Measurements from ENCODE around the gene MBOAT2.
A peak's percentile ranks its signal among the peaks of the same experiment; 100 is the strongest.
"Not testable (repeated sequence)": the region's sequence is repeated elsewhere in the genome, so short reads cannot be mapped to it uniquely, and the experiment has no call there.

Gene MBOAT2

DNA sequence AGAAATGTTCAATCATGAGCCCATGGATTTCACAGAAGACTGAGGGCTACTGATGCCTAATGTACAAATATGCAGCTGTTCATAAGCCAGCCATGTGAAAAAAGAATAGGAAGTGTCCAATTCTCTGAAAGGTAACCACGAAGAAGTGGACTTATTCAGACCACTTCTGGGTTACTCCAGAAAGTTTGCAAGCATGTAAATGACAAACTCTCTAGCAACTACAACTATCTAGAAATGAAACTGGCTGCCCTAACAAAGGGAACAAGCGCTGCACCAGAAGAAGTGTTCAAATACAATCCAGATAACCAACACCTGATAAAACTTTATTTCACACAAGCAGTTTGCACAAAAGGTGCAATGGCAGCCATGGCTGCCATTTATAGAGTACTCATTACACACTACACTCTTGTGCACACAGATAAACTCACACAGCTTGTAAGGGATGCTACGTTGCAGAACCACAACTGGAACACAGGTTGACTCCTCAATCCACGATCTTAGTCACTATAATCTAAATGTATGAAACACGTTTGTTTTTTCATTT lies 13.9 kb downstream of the MBOAT2 start:
- DNase-seq (ENCODE audit: low read depth), result no peak

DNA sequence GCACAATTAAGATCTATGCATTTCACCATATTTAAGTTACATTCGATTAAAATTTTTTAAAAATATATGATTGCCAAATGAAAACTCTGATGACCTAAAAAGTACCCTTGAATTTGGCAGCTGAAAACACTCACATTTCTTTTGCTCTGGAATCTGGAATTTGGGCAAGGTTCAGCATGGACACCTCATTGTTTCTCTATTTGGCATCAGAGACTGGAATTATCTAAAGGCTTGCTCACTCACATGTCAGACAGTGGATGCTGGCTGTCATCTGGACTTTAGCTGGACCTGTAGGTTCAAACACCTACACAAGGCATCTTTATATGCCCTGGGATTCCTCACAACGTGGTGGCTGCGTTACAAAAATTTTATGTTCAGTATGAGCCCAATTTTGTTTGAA lies 16.1 kb downstream of the MBOAT2 start:
- DNase-seq (ENCODE audit: low read depth), result no peak

DNA sequence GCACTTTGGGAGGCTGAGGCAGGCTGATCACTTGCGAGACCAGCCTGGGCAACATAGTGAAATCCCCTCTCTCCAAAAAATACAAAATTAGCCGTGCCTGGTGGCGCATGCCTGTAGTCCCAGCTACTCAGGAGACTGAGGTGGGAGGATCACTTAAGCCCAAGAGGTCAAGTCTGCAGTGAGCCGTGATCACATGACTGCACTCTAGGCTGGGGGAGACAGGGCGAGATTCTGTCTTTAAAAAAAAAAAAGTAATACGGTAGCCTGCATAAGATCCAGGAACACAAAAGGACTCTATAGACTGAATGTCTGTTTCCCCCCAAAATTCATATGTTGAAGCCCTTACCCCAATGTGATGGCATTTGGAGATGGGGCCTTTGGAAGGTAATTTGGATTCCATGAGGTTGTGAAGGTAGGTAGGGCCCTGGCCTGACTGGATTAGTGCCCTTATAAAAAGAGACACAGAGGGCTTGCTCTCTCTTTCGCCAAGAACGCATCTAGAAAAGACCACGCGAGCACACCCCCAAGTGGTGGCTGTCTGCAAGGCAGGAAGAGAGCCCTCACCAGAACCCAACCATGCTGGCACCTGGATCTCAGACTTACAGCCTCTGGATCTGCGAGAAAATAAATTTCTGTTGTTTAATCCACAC lies 17.0 kb downstream of the MBOAT2 start:
- no peak for DNase-seq (ENCODE audit: low read depth)

DNA sequence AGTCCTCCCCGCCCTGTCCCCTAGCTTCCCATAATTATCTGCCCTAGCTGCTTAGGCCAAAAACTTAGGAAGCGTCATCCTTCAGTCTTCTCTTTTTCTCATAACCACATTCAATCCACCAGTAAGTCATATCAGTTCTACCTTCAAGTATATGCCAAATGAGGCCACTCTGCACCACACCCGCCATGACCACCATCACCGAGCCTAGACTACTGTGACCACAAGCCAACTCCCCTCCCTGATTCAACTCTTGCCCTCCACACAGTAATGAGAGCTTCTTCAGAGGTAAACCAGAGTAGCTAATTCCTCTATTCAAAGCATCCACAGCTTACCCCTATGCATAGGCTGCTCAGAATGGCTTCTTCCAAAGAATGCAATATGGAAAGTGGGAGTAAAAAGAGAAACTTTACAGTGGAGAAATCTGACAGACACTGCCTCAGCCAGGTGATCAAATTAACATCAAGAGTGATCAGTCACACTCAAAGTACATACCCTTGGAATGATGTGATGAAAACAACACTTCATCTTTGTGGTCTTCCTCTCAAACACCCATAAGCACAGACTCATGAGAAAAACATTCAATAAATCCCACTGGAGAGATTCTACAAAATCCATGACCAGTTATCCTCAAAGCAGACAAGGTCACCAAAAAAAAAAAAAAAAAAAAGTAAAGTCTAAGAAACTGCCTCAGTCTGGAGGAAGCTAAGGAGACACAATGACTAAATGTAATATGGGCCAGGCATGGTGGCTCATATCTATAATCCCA lies 17.7 kb downstream of the MBOAT2 start:
- DNase-seq (ENCODE audit: low read depth), result peak; percentile 63

DNA sequence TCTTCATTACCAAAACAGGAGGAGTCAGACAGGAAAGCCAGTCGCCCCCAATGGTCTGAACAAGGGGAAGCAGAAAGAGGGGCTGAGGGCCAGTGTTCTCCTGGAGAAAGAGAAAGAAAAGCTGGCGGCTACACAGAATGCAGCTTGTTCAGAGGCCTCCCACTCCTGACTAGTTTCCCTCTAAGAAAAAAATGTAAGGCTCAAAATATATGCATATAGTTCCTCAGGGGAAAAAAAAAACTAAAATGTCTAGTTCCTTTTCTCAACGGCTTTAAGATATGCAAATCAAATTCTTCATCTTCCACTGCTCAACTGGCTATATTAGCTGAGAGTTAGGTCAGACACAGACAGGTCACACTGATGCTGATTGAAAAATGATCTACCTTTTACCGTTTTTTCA lies 18.6 kb downstream of the MBOAT2 start:
- DNase-seq (ENCODE audit: low read depth), result no peak

DNA sequence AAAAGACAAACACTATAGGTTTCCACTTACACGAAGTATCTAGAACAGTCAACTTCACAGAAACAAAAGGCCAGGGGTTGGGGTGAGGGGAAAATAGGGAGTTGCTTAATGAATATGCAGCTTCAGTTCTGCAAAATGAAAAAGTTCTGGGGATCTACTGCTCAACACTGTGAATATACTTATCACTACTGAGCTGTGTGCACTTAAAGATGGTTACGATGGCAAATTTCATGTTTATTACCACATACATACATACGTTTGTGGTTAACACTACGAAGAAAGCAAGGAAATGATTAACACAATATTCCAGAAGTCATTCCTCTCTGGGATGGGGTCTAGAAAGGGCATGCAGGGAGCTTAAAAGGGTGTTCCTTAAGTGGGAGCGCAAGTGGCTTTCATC lies 19.3 kb downstream of the MBOAT2 start:
- DNase-seq (ENCODE audit: low read depth), result no peak

DNA sequence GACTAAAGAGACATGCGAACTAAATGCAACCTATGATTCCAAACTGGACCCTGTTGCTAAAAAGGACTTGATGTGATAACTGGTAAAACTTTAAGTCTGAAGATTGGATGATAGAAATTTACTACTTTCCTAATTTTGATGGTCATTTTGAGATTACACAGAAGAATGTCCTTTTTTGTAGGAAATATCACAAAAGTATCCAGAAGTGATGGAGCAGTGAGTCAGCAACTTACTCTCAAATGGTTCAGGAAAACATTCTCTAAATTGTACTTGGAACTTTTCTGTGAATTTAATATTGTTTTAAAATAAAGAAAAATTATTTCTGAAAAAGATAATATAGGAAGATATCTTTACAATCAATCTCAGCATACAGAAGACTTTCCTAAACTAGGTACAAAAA lies 19.9 kb downstream of the MBOAT2 start:
- DNase-seq (ENCODE audit: low read depth), result no peak

DNA sequence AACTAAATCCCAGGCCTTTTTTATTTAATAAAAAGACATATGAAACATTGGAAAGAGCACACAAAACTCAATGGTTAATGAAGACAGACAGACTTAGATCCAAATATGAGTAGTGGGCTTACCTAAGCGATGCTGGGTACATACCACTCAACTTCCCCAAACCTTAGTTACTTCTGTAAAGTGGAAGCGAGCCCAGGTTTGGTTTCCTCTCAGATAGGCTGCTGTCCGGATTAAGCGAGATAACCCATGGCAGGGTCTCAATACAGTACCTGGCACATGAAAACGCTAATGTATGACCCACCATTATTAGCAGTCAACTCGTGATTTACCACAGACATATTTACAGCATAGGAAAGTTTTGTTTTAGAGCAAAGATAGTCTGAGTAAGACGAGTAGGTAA lies 21.6 kb downstream of the MBOAT2 start:
- no peak for DNase-seq (ENCODE audit: low read depth)

DNA sequence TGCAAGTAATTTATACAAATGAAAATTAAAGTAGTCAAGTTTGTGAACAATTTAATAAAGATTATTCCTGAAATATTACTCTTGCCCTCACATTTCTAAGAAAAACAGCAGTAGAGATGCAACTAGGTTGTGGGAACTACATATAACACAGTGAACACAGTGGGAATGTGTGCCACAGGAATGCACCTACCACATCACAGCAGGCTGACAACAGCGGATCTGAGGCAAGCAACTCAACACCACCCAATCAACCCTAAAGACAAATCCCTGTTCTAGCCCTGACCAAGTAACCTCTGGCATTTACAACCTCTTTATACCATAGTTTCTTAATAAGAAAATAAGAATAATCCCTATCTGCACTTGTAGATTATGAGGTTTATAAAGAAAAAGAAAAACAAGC lies 23.4 kb downstream of the MBOAT2 start:
- no peak for DNase-seq (ENCODE audit: low read depth)

DNA sequence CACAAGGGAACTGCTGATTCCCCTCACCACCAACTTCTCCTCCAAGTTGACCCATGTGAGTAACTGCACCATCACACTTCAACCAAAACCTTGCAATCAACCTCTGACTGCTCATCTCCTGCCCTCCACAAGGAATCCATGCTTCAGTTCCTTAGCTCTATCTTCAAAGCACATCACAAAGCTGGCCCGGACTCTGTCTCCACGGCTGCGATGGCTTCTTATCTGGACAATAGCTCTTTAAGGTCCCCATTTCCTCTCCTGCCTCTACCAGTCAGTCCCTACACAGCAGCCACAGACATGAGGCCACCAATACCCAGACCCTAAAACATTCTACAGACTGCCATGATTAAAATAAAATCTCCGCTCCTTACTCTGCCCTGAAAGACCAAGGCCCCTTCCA lies 25.7 kb downstream of the MBOAT2 start:
- DNase-seq (ENCODE audit: low read depth), result no peak

DNA sequence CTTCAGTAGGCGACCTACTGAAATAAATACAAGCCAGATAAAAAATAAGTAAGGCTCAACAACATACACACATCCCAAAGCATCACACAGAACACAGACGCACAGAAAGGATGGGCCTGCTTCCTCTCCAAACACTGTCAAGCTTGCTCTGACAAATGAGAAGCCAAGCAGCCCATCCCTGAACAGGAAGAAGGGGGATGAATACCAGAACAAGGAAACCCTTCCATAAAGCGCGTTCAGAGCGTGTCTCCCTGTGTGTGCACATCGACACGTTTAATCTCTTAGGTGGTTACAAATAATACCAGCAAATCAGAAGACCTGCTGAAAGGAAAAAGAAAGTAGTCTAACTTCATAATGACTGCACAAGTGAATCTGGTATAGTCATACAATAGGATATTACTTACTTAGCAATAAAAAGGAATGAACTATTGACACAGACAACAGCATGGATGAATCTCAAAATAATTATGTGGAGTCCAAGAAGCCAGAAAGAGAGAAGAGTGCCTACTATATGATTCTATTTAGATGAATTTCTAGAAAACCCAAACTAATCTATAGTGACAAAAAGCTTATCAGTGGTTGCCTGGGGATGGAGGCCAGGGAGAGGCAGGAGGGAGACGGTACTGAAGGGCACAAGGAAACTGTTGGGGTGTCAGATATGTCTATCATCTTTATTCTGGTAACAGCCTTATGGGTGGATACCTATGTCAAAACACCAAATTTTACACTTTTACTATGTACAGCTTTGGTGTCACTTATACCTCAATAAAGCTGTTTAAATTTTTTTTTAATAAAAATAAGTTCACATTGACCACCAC lies 26.8 kb downstream of the MBOAT2 start:
- DNase-seq (ENCODE audit: low read depth), result no peak

DNA sequence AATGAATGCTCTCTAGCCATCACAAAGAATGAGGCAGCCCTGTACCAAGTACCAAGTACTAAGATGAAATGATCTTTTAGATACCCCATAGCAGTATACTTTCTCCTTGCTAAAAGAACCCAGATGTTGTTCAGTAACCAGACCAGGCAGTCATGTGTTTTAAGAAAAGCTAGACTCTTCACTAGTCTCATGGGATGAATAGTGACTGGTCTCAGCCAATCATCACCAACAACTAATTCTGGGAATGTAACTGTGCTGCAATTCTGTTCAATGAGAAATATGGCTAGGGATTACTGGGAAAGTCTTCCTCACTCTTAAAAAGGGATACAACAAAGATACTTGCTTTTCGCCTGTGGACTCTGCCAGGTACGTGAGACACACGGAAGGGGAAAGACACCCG lies 29.5 kb downstream of the MBOAT2 start:
- no peak for DNase-seq (ENCODE audit: low read depth)

DNA sequence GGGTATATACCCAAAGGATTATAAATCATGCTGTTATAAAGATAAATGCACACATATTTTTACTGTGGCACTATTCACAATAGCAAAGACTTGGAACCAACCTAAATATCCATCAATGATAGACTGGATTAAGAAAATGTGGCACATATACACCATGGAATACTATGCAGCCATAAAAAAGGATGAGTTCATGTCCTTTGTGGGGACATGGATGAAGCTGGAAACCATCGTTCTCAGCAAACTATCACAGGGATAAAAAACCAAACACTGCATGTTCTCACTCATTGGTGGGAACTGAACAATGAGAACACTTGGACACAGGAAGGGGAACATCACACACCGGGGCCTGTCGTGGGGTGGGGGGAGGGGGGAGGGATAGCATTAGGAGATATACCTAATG lies 30.5 kb downstream of the MBOAT2 start:
- not testable (repeated sequence) for DNase-seq (ENCODE audit: low read depth)

DNA sequence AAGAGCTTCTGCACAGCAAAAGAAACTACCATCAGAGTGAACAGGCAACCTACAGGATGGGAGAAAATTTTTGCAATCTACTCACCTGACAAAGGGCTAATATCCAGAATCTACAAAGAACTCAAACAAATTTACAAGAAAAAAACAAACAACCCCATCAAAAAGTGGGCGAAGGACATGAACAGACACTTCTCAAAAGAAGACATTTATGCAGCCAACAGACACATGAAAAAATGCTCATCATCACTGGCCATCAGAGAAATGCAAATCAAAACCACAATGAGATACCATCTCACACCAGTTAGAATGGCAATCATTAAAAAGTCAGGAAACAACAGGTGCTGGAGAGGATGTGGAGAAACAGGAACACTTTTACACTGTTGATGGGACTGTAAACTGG lies 30.9 kb downstream of the MBOAT2 start:
- not testable (repeated sequence) for DNase-seq (ENCODE audit: low read depth)

DNA sequence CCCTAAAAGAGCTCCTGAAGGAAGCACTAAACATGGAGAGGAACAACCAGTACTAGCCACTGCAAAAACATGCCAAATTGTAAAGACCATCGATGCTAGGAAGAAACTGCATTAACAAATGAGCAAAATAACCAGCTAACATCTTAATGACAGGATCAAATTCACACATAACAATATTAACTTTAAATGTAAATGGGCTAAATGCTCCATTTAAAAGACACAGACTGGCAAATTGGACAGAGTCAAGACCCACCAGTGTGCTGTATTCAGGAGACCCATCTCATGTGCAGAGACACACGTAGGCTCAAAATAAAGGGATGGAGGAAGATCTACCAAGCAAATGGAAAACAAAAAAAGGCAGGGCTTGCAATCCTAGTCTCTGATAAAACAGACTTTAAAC lies 34.1 kb downstream of the MBOAT2 start:
- DNase-seq (ENCODE audit: low read depth), result not testable (repeated sequence)

DNA sequence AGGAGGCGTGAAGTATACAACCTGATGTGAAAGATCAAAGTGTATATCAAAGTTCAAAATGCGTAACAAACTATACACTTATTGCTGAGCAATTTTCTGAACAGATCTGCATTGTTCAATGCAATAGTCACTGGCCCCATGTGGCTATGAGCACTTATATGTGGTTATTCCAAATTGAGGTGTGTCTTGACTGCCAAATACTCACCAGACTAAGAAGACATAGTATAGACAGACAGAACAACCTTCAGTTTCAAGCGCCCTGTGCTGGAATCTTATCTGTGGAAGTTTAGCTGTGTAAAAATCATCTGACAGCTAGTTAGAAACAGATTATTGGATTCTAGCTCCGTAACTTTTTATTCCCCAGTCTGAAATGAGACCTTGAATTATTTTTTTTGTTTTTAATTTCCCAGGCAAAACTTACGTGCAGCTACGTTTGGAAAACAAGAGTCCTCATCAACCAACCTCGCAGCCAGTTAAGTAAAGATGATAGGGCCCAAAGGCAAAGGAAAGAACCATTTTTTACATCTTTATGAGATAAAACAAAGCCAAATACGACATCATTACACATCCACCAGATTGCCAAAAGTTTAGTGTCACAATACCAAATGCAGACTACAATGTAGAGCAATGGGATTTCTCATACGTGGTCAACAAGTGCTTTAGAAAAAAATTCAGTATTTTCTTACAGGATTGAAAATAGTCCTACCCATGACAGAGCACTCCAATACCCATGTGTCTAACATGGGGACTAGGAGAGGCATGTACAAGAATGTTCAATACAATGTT lies 37.2 kb downstream of the MBOAT2 start:
- no peak for DNase-seq (ENCODE audit: low read depth)

DNA sequence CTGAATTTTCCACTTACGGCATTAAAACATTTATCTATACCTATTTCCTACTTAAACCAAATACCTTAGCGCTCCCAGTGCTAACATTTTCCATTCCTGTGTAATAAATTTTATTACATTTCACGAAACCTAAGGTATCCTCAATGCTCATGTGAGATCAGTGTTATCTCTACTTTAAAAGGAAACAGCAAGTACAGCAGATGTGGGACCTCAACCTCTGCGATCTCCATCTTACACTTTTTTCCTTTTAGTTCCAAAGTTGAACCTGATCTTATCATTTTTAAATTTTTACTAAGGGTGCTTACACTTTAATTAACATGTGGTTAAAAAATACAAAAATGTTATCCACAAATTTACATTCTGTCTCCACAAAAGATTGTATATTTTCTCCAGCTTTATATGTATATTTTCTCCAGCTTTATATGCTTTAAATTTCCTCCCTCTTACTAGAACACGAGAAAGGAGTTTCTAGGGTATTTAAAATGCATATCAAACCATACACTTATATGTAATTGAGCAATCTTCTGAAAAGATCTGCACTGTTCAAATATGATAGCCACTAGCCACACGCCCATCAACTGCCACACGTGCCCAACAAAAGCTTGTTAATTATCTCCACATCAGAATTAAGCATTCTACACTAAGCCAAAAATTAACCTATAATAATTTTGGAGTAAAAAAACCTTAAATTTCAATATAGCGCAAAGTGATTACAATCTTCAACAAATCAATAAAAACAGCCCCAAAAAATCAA lies 38.1 kb downstream of the MBOAT2 start:
- DNase-seq (ENCODE audit: low read depth), result no peak

DNA sequence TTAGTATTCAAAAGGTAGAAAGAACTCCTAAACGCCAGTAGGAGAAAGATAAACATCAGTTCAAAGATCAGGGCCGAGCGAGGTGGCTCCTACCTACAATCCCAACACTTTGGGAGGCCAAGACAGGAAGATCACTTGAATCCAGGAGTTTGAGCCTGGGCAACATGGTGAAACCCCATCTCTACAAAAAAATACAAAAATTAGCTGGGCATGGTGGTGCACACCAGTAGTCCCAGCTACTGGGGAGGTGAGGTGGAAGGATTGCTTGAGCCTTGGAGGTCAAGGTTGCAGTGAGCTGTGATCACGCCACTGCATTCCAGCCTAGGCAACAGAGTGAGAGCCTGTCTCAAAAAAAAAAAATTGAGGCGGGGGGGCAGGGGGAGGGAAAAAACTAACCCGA lies 40.6 kb downstream of the MBOAT2 start:
- DNase-seq (ENCODE audit: low read depth), result no peak

DNA sequence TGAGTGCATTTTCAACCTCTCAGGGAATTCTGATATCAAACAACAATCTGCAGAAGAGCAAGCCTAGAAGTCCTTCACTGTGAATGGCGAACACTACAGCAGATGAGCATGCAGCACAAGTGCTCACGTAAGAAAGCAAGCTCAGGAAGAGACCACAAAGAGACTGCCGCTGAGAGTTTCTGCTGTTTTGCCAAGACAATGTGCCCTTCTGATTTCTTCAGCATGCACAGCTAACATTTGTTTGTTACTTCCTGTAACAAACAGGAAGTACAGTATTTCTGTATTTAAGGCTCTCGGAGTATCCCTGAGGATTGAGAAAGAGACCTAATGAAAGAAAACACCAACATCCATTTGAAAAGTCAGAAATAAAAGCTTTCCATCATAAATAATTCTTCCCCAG lies 45.9 kb downstream of the MBOAT2 start:
- no peak for DNase-seq (ENCODE audit: low read depth)

DNA sequence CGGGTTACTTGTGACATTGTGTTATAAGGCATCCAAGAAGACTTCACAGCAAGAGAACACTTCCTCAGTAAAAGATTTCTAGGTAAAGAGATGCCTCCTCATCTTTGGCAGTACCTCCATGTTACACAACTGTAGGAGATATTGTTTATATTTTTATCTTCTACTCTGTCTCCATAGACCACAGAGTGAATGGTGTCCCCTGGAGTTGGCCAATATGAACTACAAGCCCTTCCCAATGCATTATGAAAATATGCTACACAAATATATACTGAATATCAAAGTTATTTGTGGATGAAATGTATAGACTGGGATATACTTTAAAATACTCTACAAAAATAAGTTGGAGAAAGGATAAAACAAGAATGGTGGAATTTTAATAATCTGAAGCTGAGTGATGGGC lies 46.7 kb downstream of the MBOAT2 start:
- DNase-seq (ENCODE audit: low read depth), result no peak

DNA sequence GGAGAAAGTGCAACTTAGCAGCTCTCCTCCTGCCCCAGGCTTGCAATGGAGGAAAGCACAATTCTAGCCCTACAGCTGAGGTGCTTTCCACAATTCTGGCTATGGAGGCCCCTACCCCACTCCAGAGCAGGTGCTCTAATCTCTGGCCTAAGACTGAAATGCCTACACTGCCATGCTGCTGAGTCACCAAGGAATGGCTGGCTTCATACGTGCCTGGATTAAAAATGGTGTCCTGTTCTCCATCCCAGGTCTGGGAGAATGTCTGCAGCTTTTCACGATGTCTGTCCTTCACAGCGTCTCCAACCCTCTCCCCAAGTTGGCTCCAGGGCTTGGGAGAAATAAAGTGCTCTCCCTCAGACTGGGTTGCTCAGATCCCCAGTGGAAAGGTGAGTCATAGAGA lies 48.5 kb downstream of the MBOAT2 start:
- no peak for DNase-seq (ENCODE audit: low read depth)
